Measurements from ENCODE around the gene TCF7L2. TPM values are rescaled to one million over a fixed set of nuclear protein-coding genes. Genes with fewer than 3 reads are reported as not detected.

Gene TCF7L2
- total RNA-seq, 1 donor from 2014 or later, result 44.4 TPM

GRCh38 chr10:113160641-113161040 is 210.6 kb downstream of the TCF7L2 start:
- peaks cover 0 to 33% of the 10 kb centered on the region in 2 donors for H3K36me3 ChIP-seq
- TF ChIP-seq POLR2A (IDR thresholded peaks at IDR 0.05) (no peak), POLR2AphosphoS5 (IDR thresholded peaks at IDR 0.05; ENCODE audit: insufficient read depth in 1 of 2, low read depth in 1 of 2) (no peak), CTCF (IDR thresholded peaks at IDR 0.05) (no peak)
- no peak overlapping the region for H3K27ac ChIP-seq
- intact Hi-C loops (cut with DNase I), result no loop called here
- no peaks in the 10 kb centered on the region for H3K4me1 ChIP-seq
- H3K9me3 ChIP-seq, result no peaks in the 10 kb centered on the region
- DNase-seq (ENCODE audit: extremely low spot score in 2 of 2), result no peak
- no peak overlapping the region for H3K4me3 ChIP-seq
- H3K27me3 ChIP-seq, result no peaks in the 10 kb centered on the region

DNA sequence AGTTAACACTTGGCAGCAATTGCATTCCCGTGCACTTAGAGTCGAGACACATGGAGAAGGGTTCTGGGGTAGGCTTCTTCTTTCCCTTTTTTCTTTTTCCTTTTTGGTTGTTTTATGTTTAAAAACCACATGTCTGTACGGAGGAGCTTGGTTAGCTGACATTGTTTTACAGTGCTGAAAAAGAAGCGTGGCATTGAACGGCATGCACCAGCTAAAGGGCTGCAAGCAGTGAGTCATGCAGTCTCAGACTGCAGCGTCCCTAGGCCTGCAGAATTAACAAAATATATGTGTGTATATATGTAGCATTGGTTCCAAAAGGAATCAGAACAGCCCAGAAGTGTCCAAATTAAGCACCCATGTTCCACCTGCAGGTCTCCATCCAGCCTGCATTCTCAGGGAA is 211.0 kb downstream of the TCF7L2 start:
- Histone ChIP-seq H3K9me3 (no peaks in the 10 kb centered on the region), H3K4me1 (no peaks in the 10 kb centered on the region), H3K36me3 (peaks cover 0 to 30% of the 10 kb centered on the region in 2 donors), H3K27ac (no peak overlapping the region), H3K4me3 (no peak overlapping the region), H3K27me3 (no peaks in the 10 kb centered on the region)
- intact Hi-C loops (cut with DNase I), result no loop called here
- no peak for TF ChIP-seq CTCF (IDR thresholded peaks at IDR 0.05)
- no peak for TF ChIP-seq POLR2AphosphoS5 (IDR thresholded peaks at IDR 0.05; ENCODE audit: insufficient read depth in 1 of 2, low read depth in 1 of 2)
- TF ChIP-seq POLR2A (IDR thresholded peaks at IDR 0.05), result no peak
- DNase-seq (ENCODE audit: extremely low spot score in 2 of 2), result no peak

- Histone ChIP-seq H3K27me3 (no peaks in the 10 kb centered on the region), H3K9me3 (no peaks in the 10 kb centered on the region), H3K4me3 (no peak overlapping the region), H3K36me3 (peaks cover 0 to 21% of the 10 kb centered on the region in 2 donors), H3K27ac (peak overlapping the region; percentile 75), H3K4me1 (no peaks in the 10 kb centered on the region)
- DNase-seq (ENCODE audit: extremely low spot score in 2 of 2), result no peak
- intact Hi-C loops (cut with DNase I), result no loop called here
- TF ChIP-seq CTCF (IDR thresholded peaks at IDR 0.05) (no peak), POLR2AphosphoS5 (IDR thresholded peaks at IDR 0.05; ENCODE audit: insufficient read depth in 1 of 2, low read depth in 1 of 2) (peak in 1 of 2 donors; percentile 45), POLR2A (IDR thresholded peaks at IDR 0.05) (no peak)
Measured at GRCh38 chr10:113162960-113163359, 212.9 kb downstream of the TCF7L2 start.

DNA sequence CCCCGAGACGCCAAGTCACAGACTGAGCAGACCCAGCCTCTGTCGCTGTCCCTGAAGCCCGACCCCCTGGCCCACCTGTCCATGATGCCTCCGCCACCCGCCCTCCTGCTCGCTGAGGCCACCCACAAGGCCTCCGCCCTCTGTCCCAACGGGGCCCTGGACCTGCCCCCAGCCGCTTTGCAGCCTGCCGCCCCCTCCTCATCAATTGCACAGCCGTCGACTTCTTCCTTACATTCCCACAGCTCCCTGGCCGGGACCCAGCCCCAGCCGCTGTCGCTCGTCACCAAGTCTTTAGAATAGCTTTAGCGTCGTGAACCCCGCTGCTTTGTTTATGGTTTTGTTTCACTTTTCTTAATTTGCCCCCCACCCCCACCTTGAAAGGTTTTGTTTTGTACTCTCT is 215.6 kb downstream of the TCF7L2 start:
- Histone ChIP-seq H3K27me3 (no peaks in the 10 kb centered on the region), H3K9me3 (no peaks in the 10 kb centered on the region), H3K4me1 (no peaks in the 10 kb centered on the region), H3K36me3 (peaks cover 0 to 11% of the 10 kb centered on the region in 2 donors), H3K27ac (no peak overlapping the region), H3K4me3 (no peak overlapping the region)
- no peak for TF ChIP-seq CTCF (IDR thresholded peaks at IDR 0.05)
- no peak for DNase-seq (ENCODE audit: extremely low spot score in 2 of 2)
- intact Hi-C loops (cut with DNase I), result no loop called here

- Histone ChIP-seq H3K27me3 (no peaks in the 10 kb centered on the region), H3K27ac (no peak overlapping the region), H3K4me3 (no peak overlapping the region), H3K36me3 (no peaks in the 10 kb centered on the region), H3K9me3 (no peaks in the 10 kb centered on the region), H3K4me1 (no peaks in the 10 kb centered on the region)
- intact Hi-C loops (cut with DNase I), result no loop called here
- no peak for TF ChIP-seq CTCF (IDR thresholded peaks at IDR 0.05)
- no peak for TF ChIP-seq POLR2AphosphoS5 (IDR thresholded peaks at IDR 0.05; ENCODE audit: insufficient read depth in 1 of 2, low read depth in 1 of 2)
- no peak for TF ChIP-seq POLR2A (IDR thresholded peaks at IDR 0.05)
- no peak for DNase-seq (ENCODE audit: extremely low spot score in 2 of 2)
Measured at GRCh38 chr10:113167702-113168101, 217.7 kb downstream of the TCF7L2 start.
